Activated T-helper 1 cell treated with Interleukin-2 at 50 U/mL for 16 hours (primary cell): Measurements from ENCODE around the gene PNMA8A.

Experiments
- DNase-seq: peaks from one replicate; pipeline ENCODE4 v3.0.0-alpha.2; 2020; ENCODE audit warnings: low read depth

PNMA8A gene

DNA sequence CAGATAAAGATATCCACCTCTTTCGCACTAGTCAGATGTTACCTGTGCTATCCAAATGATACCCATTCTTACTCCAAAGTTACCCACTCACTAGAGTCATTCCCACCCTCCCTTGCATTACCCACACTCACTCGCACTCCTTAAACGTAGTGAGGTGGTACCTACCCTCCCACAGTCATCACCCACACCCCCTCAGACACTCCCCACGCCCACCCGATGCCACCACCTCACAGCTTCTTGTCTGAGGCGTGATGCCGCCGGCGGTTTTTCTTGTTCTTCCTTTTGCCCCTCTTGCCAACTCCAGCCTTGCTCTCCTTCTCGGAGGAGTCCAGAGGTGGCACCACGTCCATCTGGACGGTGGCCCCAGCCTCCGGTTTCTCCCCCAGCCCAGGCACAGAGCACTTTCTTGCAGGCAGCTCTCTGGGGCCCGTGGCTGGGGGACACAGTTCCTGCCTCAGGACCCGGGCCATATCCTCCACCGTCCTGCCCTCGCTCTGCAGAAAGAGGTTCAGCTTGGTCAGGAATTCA is 43.8 kb downstream of the PNMA8A start:
- no peak for DNase-seq

GRCh38 chr19:46426506-46427162 is 44.7 kb downstream of the PNMA8A start:
- DNase-seq: no peak

- DNase-seq: no peak
Observed at GRCh38 chr19:46426035-46426505, 45.3 kb downstream of the PNMA8A start.

- no peak for DNase-seq
Observed at GRCh38 chr19:46423188-46423587, 48.2 kb downstream of the PNMA8A start.

DNA sequence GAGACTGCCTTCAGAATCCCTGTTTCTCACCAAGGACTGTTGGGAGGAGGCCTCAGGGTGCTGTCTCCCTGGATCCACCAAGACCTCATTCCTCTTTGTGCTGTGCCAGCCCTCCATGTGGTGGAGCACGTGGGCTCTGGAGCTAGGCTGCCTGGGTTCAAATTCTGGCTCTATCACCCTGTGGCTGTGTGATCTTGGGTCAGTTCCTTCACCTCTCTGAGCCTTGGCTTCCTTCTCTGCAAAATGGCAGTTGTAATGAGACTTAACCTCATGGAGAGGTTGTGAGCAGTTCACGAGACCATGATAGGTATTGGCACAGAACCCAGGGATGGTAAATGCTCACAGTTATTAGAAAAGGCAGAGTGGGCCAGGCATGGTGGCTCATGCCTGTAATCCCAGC is 49.0 kb downstream of the PNMA8A start:
- DNase-seq: no peak

DNA sequence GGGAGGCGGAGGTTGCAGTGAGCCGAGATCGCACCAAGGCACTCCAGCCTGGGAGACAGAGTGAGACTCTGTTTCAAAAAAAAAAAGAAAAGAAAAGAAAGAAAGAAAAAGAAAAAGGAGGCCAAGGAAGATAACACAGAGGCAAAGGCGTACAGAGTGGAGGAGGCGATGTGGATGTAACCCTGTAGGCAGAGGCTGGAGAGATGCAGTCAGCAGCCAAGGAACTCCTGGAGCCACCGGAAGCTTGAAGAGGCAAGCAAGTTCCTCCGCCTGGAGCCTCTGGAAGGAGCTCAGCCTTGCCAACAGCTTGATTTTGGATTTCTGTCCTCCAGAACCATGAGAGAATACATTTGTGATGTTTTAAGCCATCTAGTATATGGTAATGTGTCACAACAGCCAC is 51.3 kb downstream of the PNMA8A start:
- no peak for DNase-seq
